A673 (cell line): ENCODE data around the gene MFRP. TPM values are rescaled to one million over a fixed set of nuclear protein-coding genes. Genes with fewer than 3 reads are reported as not detected.

ENCODE experiments used
- BruUV-seq: library from RNA; stranded (reverse); fragments of 400-500 nt; replicated peaks from 2 replicates; lab custom pipeline; 2021; lab: Mats Ljungman, UMichigan
- CTCF ChIA-PET: fragments of 300-600 bp; sonication (Branson Sonifier 250); formaldehyde crosslinking; loops from one replicate; lab custom pipeline; 2022; ENCODE audit warnings: antibody characterized with exemption; lab: Charles Lee
- POLR2A ChIA-PET: fragments of 300-600 bp; sonication (Branson Sonifier 250); formaldehyde crosslinking; loops from one replicate; lab custom pipeline; 2022; ENCODE audit warnings: antibody characterized with exemption; ENCODE audit not compliant: low non-redundant PET; lab: Charles Lee
- DNase-seq: peaks from one replicate; pipeline ENCODE4 v3.0.0-alpha.2; 2015; ENCODE audit warnings: low spot score
- H3K27ac ChIP-seq: fragments of 200-600 bp; sonication (generic); 2 replicates; pipeline ENCODE4 v1.5.1; 2016; ENCODE audit warnings: mixed run types, low read depth, mild to moderate bottlenecking, mixed read lengths, antibody characterized with exemption, low read length; ENCODE audit not compliant: poor library complexity, severe bottlenecking
- H3K27me3 ChIP-seq: fragments of 200-600 bp; sonication (generic); replicated peaks from 2 replicates; pipeline ENCODE4 v1.6.1; 2017; ENCODE audit warnings: mixed run types, low read depth, mild to moderate bottlenecking, mixed read lengths, antibody characterized with exemption, low read length; ENCODE audit not compliant: insufficient read depth, poor library complexity
- H3K36me3 ChIP-seq: fragments of 200-600 bp; sonication (generic); 2 replicates; pipeline ENCODE4 v1.6.1; 2016; ENCODE audit warnings: mixed run types, mild to moderate bottlenecking, mixed read lengths, antibody characterized with exemption, low read length; ENCODE audit not compliant: insufficient read depth, poor library complexity, severe bottlenecking
- H3K4me1 ChIP-seq: fragments of 200-600 bp; sonication (generic); 2 replicates; pipeline ENCODE4 v1.6.1; 2017; ENCODE audit warnings: mixed run types, mild to moderate bottlenecking, mixed read lengths, antibody characterized with exemption, low read length; ENCODE audit not compliant: insufficient read depth, poor library complexity, severe bottlenecking
- H3K4me3 ChIP-seq: fragments of 200-600 bp; sonication (generic); 2 replicates; pipeline ENCODE4 v1.5.1; 2016; ENCODE audit warnings: low read depth, mixed run types, mild to moderate bottlenecking, mixed read lengths, low read length; ENCODE audit not compliant: poor library complexity, severe bottlenecking
- H3K9me3 ChIP-seq: fragments of 200-600 bp; sonication (generic); 2 replicates; pipeline ENCODE4 v1.6.1; 2016; ENCODE audit warnings: mixed run types, low read depth, mild to moderate bottlenecking, mixed read lengths, antibody characterized with exemption, low read length; ENCODE audit not compliant: poor library complexity, severe bottlenecking
- EZH2 ChIP-seq: fragments of 200-600 bp; sonication (generic); IDR thresholded peaks from 2 replicates; pipeline ENCODE4 v1.6.1; 2017; ENCODE audit warnings: borderline replicate concordance, low read depth, mild to moderate bottlenecking, mixed read lengths, antibody characterized with exemption, low read length; ENCODE audit not compliant: poor library complexity, severe bottlenecking
- intact Hi-C: fragments of 100-400 bp; cut with micrococcal nuclease; formaldehyde crosslinking; loops from one replicate; pipeline ENCODE4 v1.10.0; 2022; ENCODE audit not compliant: unreplicated experiment
- total RNA-seq: library from RNA; stranded (reverse); gene quantifications from 2 replicates; pipeline ENCODE4 v1.2.3, GENCODE V29; 2021
- TF ChIP-seq, protein P1 (sequence below): fragments of 300-800, 200-600 bp; sonication (generic); conservative IDR thresholded peaks from 2 replicates; pipeline ENCODE4 v1.5.1; 2017; ENCODE audit warnings: low read depth, mild to moderate bottlenecking, antibody characterized with exemption, low read length, moderate library complexity, mixed read lengths

MFRP gene
- total RNA-seq, 1 experiment from 2014 or later = not detected

DNA sequence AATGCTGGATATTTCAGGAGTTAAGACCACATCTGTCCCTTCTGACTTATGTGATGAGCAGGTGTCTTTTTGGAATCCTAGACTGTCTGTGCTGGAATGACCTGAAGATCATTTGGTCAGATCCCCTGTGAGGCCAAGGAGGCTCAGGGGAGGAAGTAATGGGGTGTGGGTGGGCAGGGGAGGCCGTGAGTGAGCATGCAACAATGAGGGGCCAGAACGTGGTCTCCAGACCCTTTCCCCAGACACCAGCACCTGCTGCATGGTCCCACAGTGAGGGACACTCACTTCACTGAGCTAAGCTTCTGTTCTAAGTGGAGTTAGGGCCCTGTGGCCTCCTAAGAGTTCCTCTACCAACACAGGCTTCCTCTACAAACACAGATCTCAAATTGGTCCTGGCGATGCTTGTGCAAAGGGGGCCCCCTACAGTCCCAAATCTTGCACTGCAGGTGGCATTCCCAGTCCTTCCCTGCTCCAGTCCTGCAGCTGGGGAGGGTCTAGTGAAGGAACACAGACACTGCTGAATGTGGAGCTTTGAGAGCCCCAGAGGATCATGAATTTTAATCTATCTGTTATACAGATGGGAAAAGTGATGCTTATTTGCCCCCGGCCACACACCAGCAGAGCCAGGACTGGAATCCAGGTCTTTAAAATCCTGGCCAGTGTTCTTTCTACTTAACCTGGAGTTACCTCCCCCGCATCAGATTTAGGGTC, 27.6 kb upstream of the MFRP start:
- no TSS peak for BruUV-seq
- POLR2A ChIA-PET = no interaction called here

DNA sequence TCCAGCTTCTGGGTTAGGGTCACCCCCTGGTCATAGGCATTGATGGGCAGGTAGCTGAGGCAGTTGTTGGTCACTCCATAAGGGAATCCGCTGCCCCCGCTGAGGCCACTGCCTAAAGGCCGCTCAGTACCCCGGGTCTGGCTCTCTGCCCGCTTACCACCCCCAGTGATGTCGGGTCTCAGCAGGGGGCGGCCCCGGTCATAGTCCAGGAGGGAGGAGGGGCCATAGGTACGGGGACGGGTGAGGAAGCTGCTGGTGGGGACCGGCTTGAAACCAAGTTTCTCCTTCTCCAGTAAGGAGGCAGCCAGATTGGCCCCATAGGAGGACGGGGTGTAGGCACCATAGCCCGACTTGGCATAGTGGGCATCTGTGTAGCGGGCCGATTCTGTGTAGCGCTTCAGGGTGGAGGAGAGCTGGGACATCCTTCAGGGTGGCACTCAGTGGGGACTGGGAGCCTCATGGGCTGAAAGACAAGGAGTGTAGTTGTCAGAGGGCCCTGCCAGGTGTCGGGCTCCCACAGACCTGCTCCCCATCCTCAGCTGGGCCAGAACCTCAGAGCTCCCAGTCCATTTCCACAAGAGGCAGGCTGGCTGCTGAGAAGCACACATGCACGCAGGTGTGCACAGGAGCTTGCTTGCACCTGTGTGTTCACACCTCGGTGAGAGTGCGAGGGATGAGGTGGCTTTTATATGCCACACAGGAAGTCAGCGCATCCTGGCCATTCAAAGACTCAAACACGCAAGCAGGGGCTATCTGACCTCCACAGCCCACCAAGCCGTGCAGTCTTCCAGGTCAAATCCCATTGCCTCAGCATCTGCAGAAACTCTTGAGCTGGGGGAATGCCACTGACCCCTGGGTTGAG, 26.8 kb upstream of the MFRP start:
- TF ChIP-seq, protein P1, sequence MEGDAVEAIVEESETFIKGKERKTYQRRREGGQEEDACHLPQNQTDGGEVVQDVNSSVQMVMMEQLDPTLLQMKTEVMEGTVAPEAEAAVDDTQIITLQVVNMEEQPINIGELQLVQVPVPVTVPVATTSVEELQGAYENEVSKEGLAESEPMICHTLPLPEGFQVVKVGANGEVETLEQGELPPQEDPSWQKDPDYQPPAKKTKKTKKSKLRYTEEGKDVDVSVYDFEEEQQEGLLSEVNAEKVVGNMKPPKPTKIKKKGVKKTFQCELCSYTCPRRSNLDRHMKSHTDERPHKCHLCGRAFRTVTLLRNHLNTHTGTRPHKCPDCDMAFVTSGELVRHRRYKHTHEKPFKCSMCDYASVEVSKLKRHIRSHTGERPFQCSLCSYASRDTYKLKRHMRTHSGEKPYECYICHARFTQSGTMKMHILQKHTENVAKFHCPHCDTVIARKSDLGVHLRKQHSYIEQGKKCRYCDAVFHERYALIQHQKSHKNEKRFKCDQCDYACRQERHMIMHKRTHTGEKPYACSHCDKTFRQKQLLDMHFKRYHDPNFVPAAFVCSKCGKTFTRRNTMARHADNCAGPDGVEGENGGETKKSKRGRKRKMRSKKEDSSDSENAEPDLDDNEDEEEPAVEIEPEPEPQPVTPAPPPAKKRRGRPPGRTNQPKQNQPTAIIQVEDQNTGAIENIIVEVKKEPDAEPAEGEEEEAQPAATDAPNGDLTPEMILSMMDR = no peak
- no peak for TF ChIP-seq EZH2
- ChIA-PET CTCF (interaction anchor here (0.5 to 3.5 kb wide), 5 partner anchors 8 to 212 kb away, joined by 3 to 34 read pairs (median 4); partner anchors contain the start of gene USP2), POLR2A (no interaction called here)
- H3K27me3 ChIP-seq = no peaks in the 10 kb centered on the region
- BruUV-seq = no TSS peak
- H3K36me3 ChIP-seq = no peaks in the 10 kb centered on the region
- H3K9me3 ChIP-seq = no peaks in the 10 kb centered on the region
- intact Hi-C loops = no loop called here
- peaks cover 29% of the 10 kb centered on the region for H3K4me1 ChIP-seq
- no peak overlapping the region for H3K27ac ChIP-seq
- no peak for DNase-seq
- no peak overlapping the region for H3K4me3 ChIP-seq

More for the DNA sequence above, 27.6 kb upstream of the MFRP start:
- intact Hi-C loops = loop anchor here (2.0 kb wide), 1 partner anchor 17 kb away; no protein-coding TSS in a partner anchor
- TF ChIP-seq, protein P1 = peak; percentile 98
- TF ChIP-seq EZH2 = no peak
- peak; percentile 89 for DNase-seq
- CTCF ChIA-PET = interaction anchor here (0.5 to 3.5 kb wide), 6 partner anchors 18 to 211 kb away, joined by 3 to 34 read pairs (median 4); partner anchors contain the start of gene THY1
- Histone ChIP-seq H3K36me3 (no peaks in the 10 kb centered on the region), H3K4me1 (peaks cover 21% of the 10 kb centered on the region), H3K27me3 (no peaks in the 10 kb centered on the region), H3K4me3 (no peak overlapping the region), H3K27ac (no peak overlapping the region), H3K9me3 (no peaks in the 10 kb centered on the region)

DNA sequence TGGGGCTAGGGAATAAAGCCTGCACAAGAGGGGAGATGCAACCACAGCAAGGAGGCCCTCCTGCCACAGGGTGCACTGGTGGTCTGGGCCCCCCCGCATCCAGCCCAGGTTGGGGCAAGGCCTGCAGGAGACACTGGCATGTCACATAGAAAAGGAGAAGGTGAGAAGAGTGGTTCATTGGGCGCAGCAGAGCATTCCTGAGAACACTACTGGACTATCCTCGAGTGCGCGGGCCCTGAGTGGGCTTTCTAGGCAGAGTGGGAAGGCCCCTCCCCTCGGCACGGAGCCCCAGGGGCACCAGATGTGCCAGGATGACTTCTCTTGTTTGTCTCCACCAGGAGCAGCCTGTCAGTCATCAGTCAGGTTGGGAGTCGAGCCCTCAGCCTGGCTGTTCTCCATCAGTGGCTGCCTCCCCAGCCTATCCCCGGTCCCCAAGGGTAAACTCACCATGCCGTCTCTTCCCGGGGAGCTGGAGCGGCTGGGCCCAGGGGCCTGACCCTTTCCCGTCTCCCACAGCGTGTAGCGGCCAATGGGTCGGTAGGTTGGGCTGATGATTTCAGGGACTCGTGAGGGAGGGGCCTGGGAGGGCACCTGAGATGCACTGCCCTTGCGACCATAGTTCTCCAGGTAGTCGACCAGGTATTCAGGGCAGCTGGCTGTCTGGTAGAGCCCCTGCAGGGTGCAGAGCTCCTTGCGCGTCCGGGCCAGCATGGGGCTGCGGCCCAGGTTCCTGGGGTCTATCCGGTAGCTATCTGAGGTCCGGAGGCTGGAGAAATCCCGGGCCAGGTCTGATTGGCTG, 26.0 kb upstream of the MFRP start:
- Histone ChIP-seq H3K4me3 (no peak overlapping the region), H3K27me3 (no peaks in the 10 kb centered on the region), H3K36me3 (no peaks in the 10 kb centered on the region), H3K9me3 (no peaks in the 10 kb centered on the region), H3K27ac (no peak overlapping the region), H3K4me1 (peaks cover 33% of the 10 kb centered on the region)
- POLR2A ChIA-PET = no interaction called here
- BruUV-seq = no TSS peak
- TF ChIP-seq EZH2 = no peak
- TF ChIP-seq, protein P1 = no peak
- CTCF ChIA-PET = interaction anchor here (0.6 to 3.5 kb wide), 5 partner anchors 9 to 34 kb away, joined by 3 to 34 read pairs (median 9); partner anchors contain the start of gene USP2
- intact Hi-C loops = no loop called here
- no peak for DNase-seq
